GM23338 (cell line): ENCODE results near the gene RPS15A.
"Not testable (repeated sequence)": the region's sequence is repeated elsewhere in the genome, so short reads cannot be mapped to it uniquely, and the experiment has no call there.

ENCODE experiments used
- CREB1 ChIP-seq: fragments of 250-450 bp; sonication (Bioruptor Pico); IDR thresholded peaks from 2 replicates; pipeline ENCODE4 v1.5.0; 2020; ENCODE audit warnings: low read depth, mild to moderate bottlenecking, moderate library complexity
- EZH2 ChIP-seq: fragments of 200-600 bp; sonication (generic); IDR thresholded peaks from one replicate; pipeline ENCODE4 v1.8.0; 2017; ENCODE audit warnings: antibody characterized with exemption, mild to moderate bottlenecking, low read depth; ENCODE audit not compliant: unreplicated experiment
- EZH2phosphoT487 ChIP-seq: fragments of 200-600 bp; sonication (generic); IDR thresholded peaks from one replicate; pipeline ENCODE4 v1.8.1; 2018; ENCODE audit warnings: antibody characterized with exemption; ENCODE audit not compliant: unreplicated experiment
- NANOG ChIP-seq: IDR thresholded peaks from 2 replicates; pipeline ENCODE4 v1.6.1; 2016; ENCODE audit warnings: antibody characterized with exemption, borderline replicate concordance
- POLR2AphosphoS5 ChIP-seq: IDR thresholded peaks from 2 replicates; pipeline ENCODE4 v1.6.1; 2016; ENCODE audit warnings: antibody characterized with exemption, low read depth
- STAT1 ChIP-seq: IDR thresholded peaks from one replicate; pipeline ENCODE4 v1.6.1; 2016; ENCODE audit warnings: antibody characterized with exemption; ENCODE audit not compliant: unreplicated experiment
- TF ChIP-seq, protein P1 (sequence below), 2 experiments: fragments of 200-600 bp in 1 of 2; sonication (generic) in 1 of 2; conservative IDR thresholded peaks; 2 replicates each; pipeline versions ENCODE4 v1.5.1 to v1.6.1; 2016 to 2017; ENCODE audit warnings: antibody characterized with exemption in 2 of 2, low read depth in 2 of 2, mild to moderate bottlenecking in 2 of 2, moderate library complexity in 1 of 2
- TF ChIP-seq, protein P2 (sequence below): IDR thresholded peaks from one replicate; pipeline ENCODE4 v1.6.1; 2018; ENCODE audit warnings: antibody characterized with exemption; ENCODE audit not compliant: unreplicated experiment

DNA sequence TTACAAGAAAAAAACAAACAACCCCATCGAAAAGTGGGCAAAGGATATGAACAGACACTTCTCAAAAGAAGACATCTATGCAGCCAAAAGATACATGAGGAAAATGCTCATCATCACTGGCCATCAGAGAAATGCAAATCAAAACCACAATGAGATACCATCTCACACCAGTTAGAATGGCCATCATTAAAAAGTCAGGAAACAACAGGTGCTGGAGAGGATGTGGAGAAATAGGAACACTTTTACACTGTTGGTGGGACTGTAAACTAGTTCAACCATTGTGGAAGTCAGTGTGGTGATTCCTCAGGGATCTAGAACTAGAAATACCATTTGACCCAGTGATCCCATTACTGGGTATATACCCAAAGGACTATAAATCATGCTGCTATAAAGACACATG, 12.5 kb downstream of the RPS15A start:
- TF ChIP-seq, protein P1, sequence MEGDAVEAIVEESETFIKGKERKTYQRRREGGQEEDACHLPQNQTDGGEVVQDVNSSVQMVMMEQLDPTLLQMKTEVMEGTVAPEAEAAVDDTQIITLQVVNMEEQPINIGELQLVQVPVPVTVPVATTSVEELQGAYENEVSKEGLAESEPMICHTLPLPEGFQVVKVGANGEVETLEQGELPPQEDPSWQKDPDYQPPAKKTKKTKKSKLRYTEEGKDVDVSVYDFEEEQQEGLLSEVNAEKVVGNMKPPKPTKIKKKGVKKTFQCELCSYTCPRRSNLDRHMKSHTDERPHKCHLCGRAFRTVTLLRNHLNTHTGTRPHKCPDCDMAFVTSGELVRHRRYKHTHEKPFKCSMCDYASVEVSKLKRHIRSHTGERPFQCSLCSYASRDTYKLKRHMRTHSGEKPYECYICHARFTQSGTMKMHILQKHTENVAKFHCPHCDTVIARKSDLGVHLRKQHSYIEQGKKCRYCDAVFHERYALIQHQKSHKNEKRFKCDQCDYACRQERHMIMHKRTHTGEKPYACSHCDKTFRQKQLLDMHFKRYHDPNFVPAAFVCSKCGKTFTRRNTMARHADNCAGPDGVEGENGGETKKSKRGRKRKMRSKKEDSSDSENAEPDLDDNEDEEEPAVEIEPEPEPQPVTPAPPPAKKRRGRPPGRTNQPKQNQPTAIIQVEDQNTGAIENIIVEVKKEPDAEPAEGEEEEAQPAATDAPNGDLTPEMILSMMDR (conservative IDR thresholded peaks at IDR 0.05; ENCODE audit: low read depth in 2 of 2) = not testable (repeated sequence)
- TF ChIP-seq POLR2AphosphoS5; STAT1; EZH2; CREB1 (CRISPR knock-in tag); NANOG; EZH2phosphoT487: not testable (repeated sequence)
- TF ChIP-seq, protein P2, sequence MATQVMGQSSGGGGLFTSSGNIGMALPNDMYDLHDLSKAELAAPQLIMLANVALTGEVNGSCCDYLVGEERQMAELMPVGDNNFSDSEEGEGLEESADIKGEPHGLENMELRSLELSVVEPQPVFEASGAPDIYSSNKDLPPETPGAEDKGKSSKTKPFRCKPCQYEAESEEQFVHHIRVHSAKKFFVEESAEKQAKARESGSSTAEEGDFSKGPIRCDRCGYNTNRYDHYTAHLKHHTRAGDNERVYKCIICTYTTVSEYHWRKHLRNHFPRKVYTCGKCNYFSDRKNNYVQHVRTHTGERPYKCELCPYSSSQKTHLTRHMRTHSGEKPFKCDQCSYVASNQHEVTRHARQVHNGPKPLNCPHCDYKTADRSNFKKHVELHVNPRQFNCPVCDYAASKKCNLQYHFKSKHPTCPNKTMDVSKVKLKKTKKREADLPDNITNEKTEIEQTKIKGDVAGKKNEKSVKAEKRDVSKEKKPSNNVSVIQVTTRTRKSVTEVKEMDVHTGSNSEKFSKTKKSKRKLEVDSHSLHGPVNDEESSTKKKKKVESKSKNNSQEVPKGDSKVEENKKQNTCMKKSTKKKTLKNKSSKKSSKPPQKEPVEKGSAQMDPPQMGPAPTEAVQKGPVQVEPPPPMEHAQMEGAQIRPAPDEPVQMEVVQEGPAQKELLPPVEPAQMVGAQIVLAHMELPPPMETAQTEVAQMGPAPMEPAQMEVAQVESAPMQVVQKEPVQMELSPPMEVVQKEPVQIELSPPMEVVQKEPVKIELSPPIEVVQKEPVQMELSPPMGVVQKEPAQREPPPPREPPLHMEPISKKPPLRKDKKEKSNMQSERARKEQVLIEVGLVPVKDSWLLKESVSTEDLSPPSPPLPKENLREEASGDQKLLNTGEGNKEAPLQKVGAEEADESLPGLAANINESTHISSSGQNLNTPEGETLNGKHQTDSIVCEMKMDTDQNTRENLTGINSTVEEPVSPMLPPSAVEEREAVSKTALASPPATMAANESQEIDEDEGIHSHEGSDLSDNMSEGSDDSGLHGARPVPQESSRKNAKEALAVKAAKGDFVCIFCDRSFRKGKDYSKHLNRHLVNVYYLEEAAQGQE = not testable (repeated sequence)
